ENCODE measurements around the gene MZT2A.

DNA sequence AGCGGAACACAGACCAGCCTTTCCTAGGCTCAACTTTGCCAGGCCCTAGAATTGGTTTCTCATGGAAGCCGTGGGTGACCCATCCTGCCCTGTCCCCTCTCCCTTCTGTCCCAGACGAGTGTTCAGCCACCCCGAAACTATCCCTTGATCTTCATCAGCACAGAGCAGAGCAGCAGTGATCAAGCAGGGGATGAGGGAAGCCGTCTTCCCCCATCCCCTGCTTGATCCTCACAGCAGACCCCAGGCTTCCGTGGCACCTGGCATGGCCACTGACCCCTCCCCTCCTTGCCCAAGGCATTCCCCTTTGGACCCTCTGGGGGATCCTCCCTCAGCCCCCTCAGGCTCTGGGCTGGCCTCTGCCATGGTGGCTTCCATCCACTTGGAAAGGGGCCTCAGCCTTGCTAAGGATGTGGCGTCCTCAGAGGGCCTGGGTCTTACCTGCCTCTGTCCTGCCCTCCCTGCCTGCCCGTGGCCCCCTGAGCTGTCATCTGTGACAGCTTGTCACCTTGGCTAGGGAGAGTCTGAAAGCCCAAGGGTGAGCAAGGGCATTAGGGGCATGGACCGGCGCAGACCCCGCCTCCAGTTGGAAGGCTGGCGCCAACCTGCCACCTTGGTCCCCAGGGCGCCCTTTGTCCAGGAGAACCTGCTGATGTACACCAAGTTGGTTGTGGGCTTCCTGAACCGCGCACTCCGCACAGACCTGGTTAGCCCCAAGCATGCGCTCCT is 25.1 kb upstream of the MZT2A start:
- TF ChIP-seq, protein P1, sequence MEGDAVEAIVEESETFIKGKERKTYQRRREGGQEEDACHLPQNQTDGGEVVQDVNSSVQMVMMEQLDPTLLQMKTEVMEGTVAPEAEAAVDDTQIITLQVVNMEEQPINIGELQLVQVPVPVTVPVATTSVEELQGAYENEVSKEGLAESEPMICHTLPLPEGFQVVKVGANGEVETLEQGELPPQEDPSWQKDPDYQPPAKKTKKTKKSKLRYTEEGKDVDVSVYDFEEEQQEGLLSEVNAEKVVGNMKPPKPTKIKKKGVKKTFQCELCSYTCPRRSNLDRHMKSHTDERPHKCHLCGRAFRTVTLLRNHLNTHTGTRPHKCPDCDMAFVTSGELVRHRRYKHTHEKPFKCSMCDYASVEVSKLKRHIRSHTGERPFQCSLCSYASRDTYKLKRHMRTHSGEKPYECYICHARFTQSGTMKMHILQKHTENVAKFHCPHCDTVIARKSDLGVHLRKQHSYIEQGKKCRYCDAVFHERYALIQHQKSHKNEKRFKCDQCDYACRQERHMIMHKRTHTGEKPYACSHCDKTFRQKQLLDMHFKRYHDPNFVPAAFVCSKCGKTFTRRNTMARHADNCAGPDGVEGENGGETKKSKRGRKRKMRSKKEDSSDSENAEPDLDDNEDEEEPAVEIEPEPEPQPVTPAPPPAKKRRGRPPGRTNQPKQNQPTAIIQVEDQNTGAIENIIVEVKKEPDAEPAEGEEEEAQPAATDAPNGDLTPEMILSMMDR (IDR thresholded peaks at IDR 0.05; ENCODE audit: low read depth, low read length), result no peak
- no peak for TF ChIP-seq EZH2phosphoT487 (IDR thresholded peaks at IDR 0.05; ENCODE audit: low read depth)
